ENCODE results near the gene ALG11.

DNA sequence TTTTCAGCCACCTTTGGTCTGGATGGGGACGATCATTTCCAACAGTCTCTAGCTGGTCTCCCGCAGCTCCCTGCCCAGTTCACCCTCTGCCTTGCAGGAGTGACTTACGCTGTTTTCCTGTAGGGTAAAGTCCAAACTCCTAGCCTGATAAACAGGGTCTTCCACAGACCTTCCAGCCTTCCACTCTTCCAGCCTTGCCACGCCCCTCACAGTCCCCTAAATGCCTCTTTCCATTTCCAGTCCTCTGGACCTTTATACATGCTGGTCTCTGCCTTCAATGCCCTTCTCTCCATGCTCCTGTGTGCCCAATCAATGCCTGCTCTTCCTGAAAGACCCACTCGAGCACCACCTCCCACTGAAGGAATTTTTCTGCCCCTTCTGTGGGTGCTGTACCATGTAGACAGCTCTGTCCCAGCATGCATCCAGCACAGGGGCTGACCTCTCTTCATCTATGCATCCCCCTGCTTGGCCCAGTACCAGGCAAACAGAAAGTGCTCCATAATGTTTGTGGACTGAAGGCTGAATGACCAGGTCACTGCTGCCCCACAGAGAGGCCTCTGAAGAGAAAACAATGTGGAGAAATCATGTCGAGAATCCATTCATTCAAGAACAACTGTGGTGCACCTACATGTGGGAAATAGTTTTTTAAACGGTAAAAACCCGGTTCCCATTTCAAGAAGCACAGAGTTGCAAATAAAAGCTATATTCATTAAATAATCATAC is 5.5 kb upstream of the ALG11 start:
- TF ChIP-seq POLR2A (IDR thresholded peaks at IDR 0.05) (no peak), CTCF (IDR thresholded peaks at IDR 0.05) (no peak), EP300 (IDR thresholded peaks at IDR 0.05) (no peak)

Data from ovary (tissue), 3 donors.